K562 (cell line): ENCODE measurements around the gene ITK. TPM values are rescaled to one million over a fixed set of nuclear protein-coding genes. Genes with fewer than 3 reads are reported as not detected.
A peak's percentile ranks its signal among the peaks of the same experiment; 100 is the strongest.

Source experiments
- ILK ChIP-seq: fragments of 450-650 bp; IDR thresholded peaks from 2 replicates; pipeline ENCODE4 v1.6.1; 2016; ENCODE audit warnings: missing genetic modification characterization, low read depth, mild to moderate bottlenecking, missing compliant biosample characterization, moderate library complexity, borderline replicate concordance
- MXI1 ChIP-seq: IDR thresholded peaks from 2 replicates; pipeline ENCODE4 v1.6.1; 2011; ENCODE audit warnings: low read depth, mild to moderate bottlenecking, improper control_type of control experiment, low read length
- MYC ChIP-seq, 2 experiments: fragments of 250-450 bp in 1 of 2; sonication (Bioruptor Pico) in 1 of 2; IDR thresholded peaks; 2 replicates each; pipeline versions ENCODE4 v1.5.1 to v1.6.1; 2012 to 2021; ENCODE audit warnings: low read depth in 2 of 2, borderline replicate concordance in 1 of 2, improper control_type of control experiment in 1 of 2, low read length in 1 of 2, mild to moderate bottlenecking in 1 of 2, moderate library complexity in 1 of 2
- NCOR1 ChIP-seq: fragments of 450-650 bp; IDR thresholded peaks from 2 replicates; pipeline ENCODE4 v1.6.1; 2016; ENCODE audit warnings: mild to moderate bottlenecking, moderate library complexity
- POLR2AphosphoS2 ChIP-seq: IDR thresholded peaks from 2 replicates; pipeline ENCODE4 v1.6.1; 2012; ENCODE audit warnings: low read length, improper control_type of control experiment
- POLR2H ChIP-seq: IDR thresholded peaks from 2 replicates; pipeline ENCODE4 v1.6.1; 2016; ENCODE audit warnings: missing genetic modification characterization, low read depth, mild to moderate bottlenecking, control low read depth, missing compliant biosample characterization, moderate library complexity
- PRPF4 ChIP-seq: fragments of 200-400 bp; formaldehyde crosslinking; IDR thresholded peaks from one replicate; pipeline ENCODE4 v1.6.1; 2017; ENCODE audit warnings: low read length, low read depth, mild to moderate bottlenecking; ENCODE audit not compliant: insufficient read depth, poor library complexity, severe bottlenecking
- PTTG1 ChIP-seq: fragments of 450-650 bp; IDR thresholded peaks from 2 replicates; pipeline ENCODE4 v1.6.1; 2016; ENCODE audit warnings: low read depth, mild to moderate bottlenecking, missing genetic modification characterization, missing compliant biosample characterization
- RB1 ChIP-seq: fragments of 450-650 bp; IDR thresholded peaks from 2 replicates; pipeline ENCODE4 v1.6.1; 2017; ENCODE audit warnings: low read depth, mild to moderate bottlenecking
- SP2 ChIP-seq: IDR thresholded peaks from 2 replicates; pipeline ENCODE4 v1.6.1; 2011; ENCODE audit warnings: mild to moderate bottlenecking, low read depth, low read length, moderate library complexity; ENCODE audit not compliant: poor library complexity, severe bottlenecking; ENCODE audit errors: extremely low read depth
- SRSF9 ChIP-seq: fragments of 200-400 bp; formaldehyde crosslinking; IDR thresholded peaks from 2 replicates; pipeline ENCODE4 v1.6.1; 2017; ENCODE audit warnings: low read depth, low read length, borderline replicate concordance
- TRIM24 ChIP-seq, 2 experiments: fragments of 450-650 bp; IDR thresholded peaks; 2 replicates each; pipeline ENCODE4 v1.6.1; 2016
- TSC22D4 ChIP-seq: fragments of 450-650 bp; IDR thresholded peaks from 2 replicates; pipeline ENCODE4 v1.6.1; 2016; ENCODE audit warnings: missing genetic modification characterization, missing biosample characterization, control low read depth
- U2AF2 ChIP-seq: fragments of 200-400 bp; formaldehyde crosslinking; optimal IDR thresholded peaks from 2 replicates; pipeline ENCODE3; 2017; ENCODE audit warnings: low read depth, mild to moderate bottlenecking, low read length
- ZKSCAN1 ChIP-seq: fragments of 150-350 bp; IDR thresholded peaks from 2 replicates; pipeline ENCODE4 v1.6.1; 2016; ENCODE audit warnings: low read depth, low read length
- ZNF217 ChIP-seq: sonication (generic); formaldehyde crosslinking; IDR thresholded peaks from 2 replicates; pipeline ENCODE4 v1.8.0; 2022; ENCODE audit warnings: mild to moderate bottlenecking, missing genetic modification reagents
- ZNF445 ChIP-seq: fragments of 250-450 bp; sonication (Bioruptor Pico); IDR thresholded peaks from 2 replicates; pipeline ENCODE4 v1.4.0; 2020; ENCODE audit warnings: low read depth, mild to moderate bottlenecking, moderate library complexity
- ZNF76 ChIP-seq: fragments of 250-450 bp; sonication (Bioruptor Pico); IDR thresholded peaks from 2 replicates; pipeline ENCODE4 v1.4.0; 2020; ENCODE audit warnings: mild to moderate bottlenecking, moderate library complexity, borderline replicate concordance
- polyA plus RNA-seq, 8 experiments: library from polyadenylated mRNA; depleted of rRNA in 4 of 8; stranded (reverse) in 5 of 8; unstranded in 3 of 8; fragments of >200 nt; fragmentation: Nextera tagmentation in 2 of 8; fragmentation: Illumina TruSeq in 1 of 8; extraction: Ambion mirVana in 2 of 8; extraction: Trizol in 1 of 8; gene quantifications; 2 replicates each; pipeline versions ENCODE4 v1.2.1 to v1.2.3, GENCODE V29; 2011 to 2014; ENCODE audit warnings: inconsistent platforms in 1 of 8, missing spikeins in 1 of 8
- total RNA-seq, 7 experiments: library from RNA; depleted of rRNA in 6 of 7; stranded (reverse); fragments of >200 nt in 6 of 7; fragmentation: Illumina TruSeq in 2 of 7; extraction: Trizol in 2 of 7; gene quantifications; 2 replicates each; pipeline versions ENCODE4 v1.2.1 to v1.2.3, GENCODE V29; 2011 to 2021; ENCODE audit warnings: low replicate concordance in 1 of 7
- TF ChIP-seq, protein P1 (sequence below): fragments of 450-650 bp; IDR thresholded peaks from 2 replicates; pipeline ENCODE4 v1.6.1; 2016; ENCODE audit warnings: low read depth, mild to moderate bottlenecking, moderate library complexity
- TF ChIP-seq, protein P2 (sequence below): fragments of 200-800 bp; sonication (Bioruptor generic); IDR thresholded peaks from 2 replicates; pipeline ENCODE4 v1.6.1; 2017; ENCODE audit warnings: missing genetic modification characterization, missing compliant biosample characterization
- TF ChIP-seq, protein P3 (sequence below): fragments of 450-650 bp; IDR thresholded peaks from 2 replicates; pipeline ENCODE4 v1.6.1; 2016; ENCODE audit warnings: mild to moderate bottlenecking
- TF ChIP-seq, protein P4 (sequence below): fragments of 250-450 bp; sonication (Bioruptor Pico); IDR thresholded peaks from 2 replicates; pipeline ENCODE4 v1.8.0; 2022; ENCODE audit warnings: inconsistent platforms, mild to moderate bottlenecking, moderate library complexity, borderline replicate concordance

Gene ITK
- total and polyA plus RNA-seq, 9 of the 15 experiments (the other 6 are each of a cell fraction or from before 2014, with no cell fraction given), result 0.04 to 0.75 TPM; not detected in 7

DNA sequence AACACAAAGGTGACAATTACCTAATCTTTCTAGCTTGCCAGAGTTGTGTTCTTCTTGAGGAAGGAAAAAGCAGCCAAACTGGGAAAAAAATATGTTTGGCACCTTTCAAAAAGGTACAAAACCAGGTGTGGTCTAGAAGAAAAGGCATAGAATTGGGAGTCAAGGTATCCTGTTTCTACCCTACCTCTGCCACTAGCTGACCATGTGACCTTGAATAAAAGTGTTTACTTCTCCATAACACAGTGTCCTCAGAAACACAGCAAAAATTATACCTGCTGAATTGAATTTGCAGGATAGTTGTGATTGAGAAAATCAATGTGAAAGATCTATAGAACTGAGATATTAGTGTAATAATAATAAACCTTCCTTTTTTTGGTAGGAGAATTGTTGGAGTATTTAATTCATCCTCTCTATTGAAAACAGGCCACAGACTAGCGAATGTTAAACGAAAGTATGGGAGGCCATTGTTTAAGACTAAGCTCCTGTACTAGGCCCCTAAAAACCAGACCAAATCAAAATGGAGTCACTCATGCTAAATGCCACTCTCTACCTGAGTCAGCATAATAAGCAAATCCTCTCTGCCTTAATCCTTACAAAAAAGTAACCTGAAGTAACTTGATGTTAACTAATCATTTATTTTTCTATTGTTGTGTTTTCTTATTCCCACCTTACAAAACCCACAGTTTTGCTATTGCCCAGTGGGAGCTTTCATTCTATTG, 97.8 kb downstream of the ITK start (continued):
- no peak for TF ChIP-seq SRSF9
- peak; percentile 63; the same call in 1 of the 2 replicates for TF ChIP-seq ILK (tag)
- no peak for TF ChIP-seq TRIM24 (IDR thresholded peaks at IDR 0.05)
- peak; percentile 95 for TF ChIP-seq PTTG1 (tag)
- TF ChIP-seq, protein P1, sequence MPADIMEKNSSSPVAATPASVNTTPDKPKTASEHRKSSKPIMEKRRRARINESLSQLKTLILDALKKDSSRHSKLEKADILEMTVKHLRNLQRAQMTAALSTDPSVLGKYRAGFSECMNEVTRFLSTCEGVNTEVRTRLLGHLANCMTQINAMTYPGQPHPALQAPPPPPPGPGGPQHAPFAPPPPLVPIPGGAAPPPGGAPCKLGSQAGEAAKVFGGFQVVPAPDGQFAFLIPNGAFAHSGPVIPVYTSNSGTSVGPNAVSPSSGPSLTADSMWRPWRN, result no peak
- TF ChIP-seq, protein P2, sequence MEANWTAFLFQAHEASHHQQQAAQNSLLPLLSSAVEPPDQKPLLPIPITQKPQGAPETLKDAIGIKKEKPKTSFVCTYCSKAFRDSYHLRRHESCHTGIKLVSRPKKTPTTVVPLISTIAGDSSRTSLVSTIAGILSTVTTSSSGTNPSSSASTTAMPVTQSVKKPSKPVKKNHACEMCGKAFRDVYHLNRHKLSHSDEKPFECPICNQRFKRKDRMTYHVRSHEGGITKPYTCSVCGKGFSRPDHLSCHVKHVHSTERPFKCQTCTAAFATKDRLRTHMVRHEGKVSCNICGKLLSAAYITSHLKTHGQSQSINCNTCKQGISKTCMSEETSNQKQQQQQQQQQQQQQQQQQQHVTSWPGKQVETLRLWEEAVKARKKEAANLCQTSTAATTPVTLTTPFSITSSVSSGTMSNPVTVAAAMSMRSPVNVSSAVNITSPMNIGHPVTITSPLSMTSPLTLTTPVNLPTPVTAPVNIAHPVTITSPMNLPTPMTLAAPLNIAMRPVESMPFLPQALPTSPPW (CRISPR knock-in tag), result no peak
- no peak for TF ChIP-seq SP2
- peak; percentile 68 for TF ChIP-seq POLR2H (tag)
- peak; percentile 87 for TF ChIP-seq ZNF445 (CRISPR knock-in tag)
- peak; percentile 97 for TF ChIP-seq ZNF76 (CRISPR knock-in tag)
- TF ChIP-seq POLR2AphosphoS2, result no peak
- TF ChIP-seq ZKSCAN1, result no peak
- TF ChIP-seq ZNF217 (CRISPR knock-in tag), result no peak
- no peak for TF ChIP-seq U2AF2
- no peak for TF ChIP-seq NCOR1
- TF ChIP-seq MYC (IDR thresholded peaks at IDR 0.05; ENCODE audit: low read depth, low read length), result no peak
- TF ChIP-seq MYC (CRISPR knock-in tag; IDR thresholded peaks at IDR 0.05; ENCODE audit: borderline replicate concordance, low read depth), result peak; percentile 95
- TF ChIP-seq MXI1, result no peak
- TF ChIP-seq, protein P3, sequence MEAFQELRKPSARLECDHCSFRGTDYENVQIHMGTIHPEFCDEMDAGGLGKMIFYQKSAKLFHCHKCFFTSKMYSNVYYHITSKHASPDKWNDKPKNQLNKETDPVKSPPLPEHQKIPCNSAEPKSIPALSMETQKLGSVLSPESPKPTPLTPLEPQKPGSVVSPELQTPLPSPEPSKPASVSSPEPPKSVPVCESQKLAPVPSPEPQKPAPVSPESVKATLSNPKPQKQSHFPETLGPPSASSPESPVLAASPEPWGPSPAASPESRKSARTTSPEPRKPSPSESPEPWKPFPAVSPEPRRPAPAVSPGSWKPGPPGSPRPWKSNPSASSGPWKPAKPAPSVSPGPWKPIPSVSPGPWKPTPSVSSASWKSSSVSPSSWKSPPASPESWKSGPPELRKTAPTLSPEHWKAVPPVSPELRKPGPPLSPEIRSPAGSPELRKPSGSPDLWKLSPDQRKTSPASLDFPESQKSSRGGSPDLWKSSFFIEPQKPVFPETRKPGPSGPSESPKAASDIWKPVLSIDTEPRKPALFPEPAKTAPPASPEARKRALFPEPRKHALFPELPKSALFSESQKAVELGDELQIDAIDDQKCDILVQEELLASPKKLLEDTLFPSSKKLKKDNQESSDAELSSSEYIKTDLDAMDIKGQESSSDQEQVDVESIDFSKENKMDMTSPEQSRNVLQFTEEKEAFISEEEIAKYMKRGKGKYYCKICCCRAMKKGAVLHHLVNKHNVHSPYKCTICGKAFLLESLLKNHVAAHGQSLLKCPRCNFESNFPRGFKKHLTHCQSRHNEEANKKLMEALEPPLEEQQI, result no peak
- no peak for TF ChIP-seq RB1
- TF ChIP-seq PRPF4, result no peak
- TF ChIP-seq, protein P4, sequence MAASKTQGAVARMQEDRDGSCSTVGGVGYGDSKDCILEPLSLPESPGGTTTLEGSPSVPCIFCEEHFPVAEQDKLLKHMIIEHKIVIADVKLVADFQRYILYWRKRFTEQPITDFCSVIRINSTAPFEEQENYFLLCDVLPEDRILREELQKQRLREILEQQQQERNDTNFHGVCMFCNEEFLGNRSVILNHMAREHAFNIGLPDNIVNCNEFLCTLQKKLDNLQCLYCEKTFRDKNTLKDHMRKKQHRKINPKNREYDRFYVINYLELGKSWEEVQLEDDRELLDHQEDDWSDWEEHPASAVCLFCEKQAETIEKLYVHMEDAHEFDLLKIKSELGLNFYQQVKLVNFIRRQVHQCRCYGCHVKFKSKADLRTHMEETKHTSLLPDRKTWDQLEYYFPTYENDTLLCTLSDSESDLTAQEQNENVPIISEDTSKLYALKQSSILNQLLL, result no peak
- no peak for TF ChIP-seq TSC22D4 (tag)
